GM18499 (cell line): ENCODE measurements around the gene ZNF594.
"Not testable (repeated sequence)": the region's sequence is repeated elsewhere in the genome, so short reads cannot be mapped to it uniquely, and the experiment has no call there.

Experiments used
- ATAC-seq: cut with Tn5 transposase; IDR thresholded peaks from one replicate; pipeline ENCODE4 v1.9.1; 2021; ENCODE audit warnings: moderate number of reproducible peaks; ENCODE audit not compliant: insufficient read depth, unreplicated experiment

ZNF594 gene

GRCh38 chr17:5137511-5138197, 54.0 kb downstream of the ZNF594 start:
- ATAC-seq = not testable (repeated sequence)

- ATAC-seq = not testable (repeated sequence)
Measured at GRCh38 chr17:5136580-5137412, 54.9 kb downstream of the ZNF594 start.

GRCh38 chr17:5135726-5136579, 55.7 kb downstream of the ZNF594 start:
- no peak for ATAC-seq

GRCh38 chr17:5135131-5135712, 56.4 kb downstream of the ZNF594 start:
- ATAC-seq = not testable (repeated sequence)

- ATAC-seq = not testable (repeated sequence)
Measured at GRCh38 chr17:5134571-5134970, 57.1 kb downstream of the ZNF594 start.

GRCh38 chr17:5133961-5134360, 57.7 kb downstream of the ZNF594 start:
- ATAC-seq = not testable (repeated sequence)

GRCh38 chr17:5133311-5133710, 58.4 kb downstream of the ZNF594 start:
- ATAC-seq = no peak

GRCh38 chr17:5132503-5133225, 59.0 kb downstream of the ZNF594 start:
- not testable (repeated sequence) for ATAC-seq

GRCh38 chr17:5131799-5132502, 59.7 kb downstream of the ZNF594 start:
- ATAC-seq = not testable (repeated sequence)

GRCh38 chr17:5131146-5131715, 60.4 kb downstream of the ZNF594 start:
- ATAC-seq = no peak

GRCh38 chr17:5130687-5131086, 61.0 kb downstream of the ZNF594 start:
- ATAC-seq = not testable (repeated sequence)

GRCh38 chr17:5130261-5130660, 61.4 kb downstream of the ZNF594 start:
- ATAC-seq = not testable (repeated sequence)

- not testable (repeated sequence) for ATAC-seq
Measured at GRCh38 chr17:5129770-5130169, 61.9 kb downstream of the ZNF594 start.
